HG03565 (cell line): ENCODE results near the gene OR8B12.
"Not testable (repeated sequence)": the region's sequence is repeated elsewhere in the genome, so short reads cannot be mapped to it uniquely, and the experiment has no call there.

Experiments
- ATAC-seq: cut with Tn5 transposase; IDR thresholded peaks from one replicate; pipeline ENCODE4 v1.9.1; 2021; ENCODE audit warnings: mild to moderate bottlenecking, moderate library complexity; ENCODE audit not compliant: unreplicated experiment

The OR8B12 gene

DNA sequence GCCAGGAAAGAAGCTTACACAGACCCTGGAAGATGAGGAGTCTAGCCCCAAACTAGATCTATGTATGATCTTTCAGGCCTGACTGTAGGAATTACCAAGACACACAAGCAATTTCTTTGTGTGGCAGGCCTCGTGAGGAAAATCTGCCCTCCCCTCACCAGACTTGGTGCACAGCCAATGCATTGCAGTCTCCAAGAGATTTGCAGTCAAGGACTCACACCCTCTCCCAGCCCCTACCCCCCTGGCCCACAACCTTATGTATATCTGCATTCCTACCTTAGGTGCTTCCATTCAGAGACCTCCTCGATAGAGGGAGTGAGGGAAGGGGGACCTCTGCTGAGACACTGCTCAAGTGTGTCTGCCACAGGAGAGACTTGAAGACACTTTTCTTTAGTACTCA is 9.8 kb downstream of the OR8B12 start:
- ATAC-seq, result no peak

- ATAC-seq, result no peak
Observed at GRCh38 chr11:124520550-124520854, 23.0 kb downstream of the OR8B12 start.

GRCh38 chr11:124519850-124520549 is 23.5 kb downstream of the OR8B12 start:
- no peak for ATAC-seq

DNA sequence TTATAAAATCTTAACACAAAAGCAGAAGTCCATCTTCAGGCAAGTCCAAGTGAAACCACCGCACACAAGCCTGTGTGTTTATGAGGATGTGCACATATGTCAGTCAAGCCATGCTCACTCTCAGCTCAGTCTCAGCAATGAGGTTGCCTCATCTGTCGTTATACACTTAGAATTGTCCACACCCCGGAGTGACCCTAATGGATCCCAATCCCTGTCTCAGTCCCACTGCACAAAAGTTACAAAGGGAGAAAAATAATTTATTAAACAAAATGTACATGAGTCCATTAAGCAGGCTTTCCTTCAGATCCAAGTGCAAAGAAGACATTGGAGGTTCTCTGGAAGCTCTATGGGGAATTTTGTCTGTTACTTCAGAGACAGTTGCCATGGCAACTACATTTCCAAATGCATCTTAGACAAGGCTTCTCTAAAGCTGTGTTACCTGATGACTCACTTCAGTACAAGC is 24.4 kb downstream of the OR8B12 start:
- ATAC-seq, result no peak

DNA sequence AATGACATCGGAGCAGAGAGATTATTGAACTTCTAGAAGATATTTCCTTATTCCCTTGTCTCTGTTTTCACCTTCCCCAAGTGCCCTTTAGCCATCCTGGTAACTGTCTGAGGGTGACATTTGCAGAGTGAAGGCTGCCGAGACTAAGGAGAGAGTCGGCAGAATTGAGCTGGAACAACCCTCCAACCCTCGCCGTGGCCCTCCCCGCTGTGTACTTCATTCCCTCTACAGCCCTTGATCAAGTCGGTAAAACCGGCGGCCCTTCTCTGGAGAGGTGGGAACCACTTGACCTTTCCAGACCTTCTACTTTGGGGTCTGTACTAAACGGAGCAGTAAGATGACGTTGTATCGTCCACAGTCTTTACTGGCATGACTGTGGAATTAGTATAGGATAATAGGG is 26.1 kb downstream of the OR8B12 start:
- ATAC-seq, result no peak

GRCh38 chr11:124514675-124515074 is 28.8 kb downstream of the OR8B12 start:
- not testable (repeated sequence) for ATAC-seq

DNA sequence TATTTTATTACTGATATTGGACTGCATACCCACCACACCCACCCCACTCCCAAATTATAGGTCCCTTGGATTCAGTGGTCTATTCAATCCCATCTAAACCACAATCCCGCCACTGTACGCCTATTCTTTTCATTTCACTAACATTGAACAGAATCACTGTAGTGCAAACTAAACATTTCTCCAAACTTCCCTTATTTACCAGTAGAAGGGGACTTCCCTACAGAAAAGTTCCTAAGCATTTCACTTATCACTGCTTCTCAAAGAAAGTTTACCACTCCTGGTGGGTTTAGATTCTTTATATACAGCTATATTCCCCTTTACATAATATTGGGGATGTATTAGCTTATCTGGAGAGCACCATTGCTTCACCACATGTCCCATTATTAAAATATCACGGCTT is 29.3 kb downstream of the OR8B12 start:
- no peak for ATAC-seq

DNA sequence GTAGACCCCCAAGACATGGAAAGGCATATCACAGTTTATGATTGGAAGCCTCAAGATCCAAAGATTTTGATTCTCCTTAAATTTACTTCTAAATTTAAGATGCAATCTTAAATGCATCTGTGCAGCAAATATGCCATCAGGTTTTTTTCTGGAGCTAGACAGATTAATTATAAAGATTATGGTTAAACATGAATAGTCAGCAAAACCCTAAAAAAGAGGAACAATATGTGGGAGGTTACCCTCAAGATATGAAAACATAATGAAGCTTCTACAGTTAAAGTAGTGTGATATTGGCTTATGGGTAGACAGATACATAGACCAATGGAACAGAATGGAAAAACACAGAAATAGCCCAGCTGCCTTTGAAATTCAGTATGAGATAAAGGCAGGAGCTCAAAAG is 31.7 kb downstream of the OR8B12 start:
- no peak for ATAC-seq

- ATAC-seq, result no peak
Observed at GRCh38 chr11:124510279-124510678, 33.2 kb downstream of the OR8B12 start.

- no peak for ATAC-seq
Observed at GRCh38 chr11:124499711-124500110, 43.7 kb downstream of the OR8B12 start.

DNA sequence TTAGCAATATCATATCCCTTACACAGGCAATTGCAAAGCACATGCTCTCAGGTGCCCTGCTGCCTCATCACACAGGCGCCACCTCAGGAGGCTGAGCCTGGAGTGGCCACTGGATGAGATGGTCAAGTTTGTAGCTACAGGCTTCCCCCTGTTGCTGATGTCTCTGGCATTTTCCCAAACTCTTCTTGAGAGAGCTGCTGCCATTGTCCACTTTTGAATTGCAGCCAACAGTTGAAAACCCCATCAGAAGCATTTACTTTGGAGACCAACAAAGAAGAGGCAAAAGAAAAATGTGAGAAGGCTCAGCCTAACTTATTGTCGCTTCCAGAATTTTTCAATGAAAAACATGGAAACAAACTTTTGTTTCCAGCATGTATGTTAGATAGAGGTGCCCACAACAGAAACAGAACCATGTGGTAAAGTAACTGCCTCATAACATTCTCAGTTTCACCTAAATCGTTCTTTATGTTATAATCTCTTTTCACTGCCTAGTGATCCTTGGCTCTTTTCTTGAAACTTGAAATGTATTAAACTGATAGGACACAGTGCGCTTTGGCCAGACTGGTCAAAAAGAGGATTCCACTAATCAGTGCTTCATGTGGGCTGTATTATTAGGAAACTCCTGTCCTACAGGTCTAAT is 50.3 kb downstream of the OR8B12 start:
- no peak for ATAC-seq
